Heart left ventricle (tissue), 16 donors: ENCODE measurements around the gene DDO. TPM values are rescaled to one million over a fixed set of nuclear protein-coding genes. Genes with fewer than 3 reads are reported as not detected.

Source experiments
- ATAC-seq, 4 donors: fragments of 200-7000 bp; cut with Tn5 transposase; one replicate each; pipeline ENCODE4 v1.9.1; 2020 to 2022; ENCODE audit warnings: moderate library complexity in 4 of 4, mild to moderate bottlenecking in 3 of 4, moderate number of reproducible peaks in 1 of 4
- DNase-seq, 5 donors: peaks; one replicate each; pipeline ENCODE4 v3.0.0-alpha.2; 2020
- H3K27ac ChIP-seq, 12 donors: fragments of 200-600 bp; sonication (generic) in 4 of 12; one replicate each; pipeline versions ENCODE4 v1.5.0 to v1.8.0; 2016 to 2022; ENCODE audit warnings: mild to moderate bottlenecking in 2 of 12
- H3K27me3 ChIP-seq, 9 donors: fragments of 200-600 bp; sonication (generic) in 2 of 9; one replicate each; pipeline versions ENCODE4 v1.5.1 to v1.8.0; 2016 to 2022; ENCODE audit warnings: mild to moderate bottlenecking in 3 of 9
- H3K36me3 ChIP-seq, 9 donors: fragments of 200-600 bp; sonication (generic) in 2 of 9; one replicate each; pipeline versions ENCODE4 v1.5.0 to v1.8.0; 2018 to 2022; ENCODE audit warnings: mild to moderate bottlenecking in 2 of 9
- H3K4me1 ChIP-seq, 12 donors: fragments of 200-600 bp; sonication (generic) in 4 of 12; one replicate each; pipeline versions ENCODE4 v1.5.0 to v1.8.0; 2016 to 2022; ENCODE audit warnings: mild to moderate bottlenecking in 3 of 12
- H3K4me3 ChIP-seq, 12 donors: fragments of 200-600 bp; sonication (generic) in 4 of 12; one replicate each; pipeline versions ENCODE4 v1.5.0 to v1.8.0; 2017 to 2022; ENCODE audit warnings: mild to moderate bottlenecking in 9 of 12, moderate library complexity in 4 of 12
- H3K9me3 ChIP-seq, 12 donors: fragments of 200-600 bp; sonication (generic) in 4 of 12; one replicate each; pipeline versions ENCODE4 v1.5.0 to v1.8.0; 2016 to 2022; ENCODE audit warnings: mild to moderate bottlenecking in 1 of 12
- POLR2A ChIP-seq, 2 donors: fragments of 450-650 bp; IDR thresholded peaks; one replicate each; pipeline ENCODE4 v1.6.1; 2017; ENCODE audit warnings: antibody characterized with exemption in 2 of 2, mild to moderate bottlenecking in 2 of 2, moderate library complexity in 2 of 2
- WGBS, 4 donors: extraction: QIAGEN DNeasy Blood & Tissue Kit in 2 of 4; methylation state at CpG; one replicate each; pipeline versions ENCODE4 v1.1.5 to v1.1.7; 2013 to 2018; 5-methylcytosine and 5-hydroxymethylcytosine counted together
- intact Hi-C, 10 donors: fragments of 100-400 bp; cut with DNase I; formaldehyde crosslinking; loops; one replicate each; pipeline versions ENCODE4 v1.11.1 to v1.14.2; 2022
- polyA plus RNA-seq, 2 donors: library from polyadenylated mRNA; stranded (reverse); fragments of 200-250 nt; gene quantifications; one replicate each; pipeline ENCODE4 v1.2.3, GENCODE V29; 2013
- total RNA-seq, 9 donors: library from RNA; depleted of rRNA in 2 of 9; stranded (reverse); fragments of >200 nt in 2 of 9; fragmentation: NEBNext Ultra II Directional in 3 of 9; extraction: Animal tissue kit (Norgen Biotek cat#: 25700) in 3 of 9; gene quantifications; one replicate each; pipeline versions ENCODE4 v1.1.0 to v1.2.4, GENCODE V29; 2016 to 2023
- TF ChIP-seq, protein P1 (sequence below), 12 donors: fragments of 200-600 bp; sonication (generic) in 4 of 12; IDR thresholded peaks; one replicate each; pipeline versions ENCODE4 v1.5.0 to v1.8.0; 2018 to 2022; ENCODE audit warnings: antibody characterized with exemption in 12 of 12, mild to moderate bottlenecking in 5 of 12
- donor health status: ischemic (EF 13 %, LVEDD 7.1; RV severe dilation, severe dysfunction).
- donor health status: healthy with polysubstance abuse.
- donor health status: DM: no; HTN: yes; CAD: no.
- donor health status: DM: no; HTN: no; CAD: no.
- donor health status: ischemic (EF 25% LVEDD 6.9; RV normal size, moderate dysfunction).
- donor health status: ischemic (EF 25% LVEDD 5.7; RV mildly dilated, moderate dysfunction).
- donor health status: healthy.
- donor health status: DM: yes; HTN: yes; CAD: no.
- donor health status: ischemic (EF 35%, LVEDD 5.7; RV mildly dilated, moderate dysfunction).
- donor health status: nonischemic (EF 11% LVEDD 7.7; RV severe dilation, severe dysfunction).
- donor health status: DM: yes; HTN: yes; CAD: no.
- donor health status: PGD.
- donor health status: ischemic (EF 29% LVEDD 5.4; RV normal size, mild dysfunction).
- donor health status: nonischemic (EF 23%, LVEDD 6.1; RV moderate dilation, normal function).

The DDO gene
- total and polyA plus RNA-seq, 11 donors, result 10.9 to 32.3 (median 19.9) TPM

- WGBS, 4 donors, result 59 to 74% (median 67%) methylated on average over 8 of the region's 8 CpGs
- no peak overlapping the region for H3K27ac ChIP-seq
- intact Hi-C loops, result no loop called here
- peaks cover 0 to 5% (median 0%) of the 10 kb centered on the region in 12 donors for H3K4me1 ChIP-seq
- H3K9me3 ChIP-seq, result no peaks in the 10 kb centered on the region
- TF ChIP-seq POLR2A (IDR thresholded peaks at IDR 0.05), result no peak
- TF ChIP-seq, protein P1, sequence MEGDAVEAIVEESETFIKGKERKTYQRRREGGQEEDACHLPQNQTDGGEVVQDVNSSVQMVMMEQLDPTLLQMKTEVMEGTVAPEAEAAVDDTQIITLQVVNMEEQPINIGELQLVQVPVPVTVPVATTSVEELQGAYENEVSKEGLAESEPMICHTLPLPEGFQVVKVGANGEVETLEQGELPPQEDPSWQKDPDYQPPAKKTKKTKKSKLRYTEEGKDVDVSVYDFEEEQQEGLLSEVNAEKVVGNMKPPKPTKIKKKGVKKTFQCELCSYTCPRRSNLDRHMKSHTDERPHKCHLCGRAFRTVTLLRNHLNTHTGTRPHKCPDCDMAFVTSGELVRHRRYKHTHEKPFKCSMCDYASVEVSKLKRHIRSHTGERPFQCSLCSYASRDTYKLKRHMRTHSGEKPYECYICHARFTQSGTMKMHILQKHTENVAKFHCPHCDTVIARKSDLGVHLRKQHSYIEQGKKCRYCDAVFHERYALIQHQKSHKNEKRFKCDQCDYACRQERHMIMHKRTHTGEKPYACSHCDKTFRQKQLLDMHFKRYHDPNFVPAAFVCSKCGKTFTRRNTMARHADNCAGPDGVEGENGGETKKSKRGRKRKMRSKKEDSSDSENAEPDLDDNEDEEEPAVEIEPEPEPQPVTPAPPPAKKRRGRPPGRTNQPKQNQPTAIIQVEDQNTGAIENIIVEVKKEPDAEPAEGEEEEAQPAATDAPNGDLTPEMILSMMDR (IDR thresholded peaks at IDR 0.05), result no peak
- no peak for ATAC-seq
- no peak overlapping the region for H3K4me3 ChIP-seq
- no peak for DNase-seq
- H3K36me3 ChIP-seq, result peaks cover 0 to 26% (median 4%) of the 10 kb centered on the region in 9 donors
- no peaks in the 10 kb centered on the region for H3K27me3 ChIP-seq
Observed at GRCh38 chr6:110404607-110405006, 10.8 kb downstream of the DDO start.

DNA sequence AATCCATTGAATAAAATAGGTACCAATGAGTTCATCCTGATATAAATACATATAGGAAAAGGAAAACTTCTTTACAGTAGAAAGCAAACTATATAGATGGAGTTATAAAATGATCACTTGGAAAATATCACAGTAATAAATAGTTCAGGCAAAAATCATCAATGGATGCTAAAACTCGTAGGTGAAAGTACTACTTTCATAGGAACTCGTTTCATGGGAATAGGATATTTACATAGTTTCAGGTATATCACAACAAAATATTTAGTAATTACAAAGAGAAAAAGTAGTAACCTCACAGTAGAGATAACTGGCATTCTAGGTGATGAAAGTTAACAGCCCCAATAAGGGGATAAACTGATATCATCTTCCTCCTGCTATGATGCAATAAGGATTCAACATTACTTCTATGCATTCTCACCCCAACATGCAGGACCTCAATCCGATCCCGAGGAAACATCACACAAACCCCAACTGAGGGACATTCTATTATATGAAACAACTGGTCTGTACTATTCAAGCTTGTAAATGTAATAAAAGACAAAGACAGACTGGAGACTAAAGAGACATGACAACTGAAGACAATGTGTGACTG is 13.7 kb downstream of the DDO start:
- DNase-seq (no peak), ATAC-seq (no peak)
- TF ChIP-seq, protein P1 (IDR thresholded peaks at IDR 0.05), result no peak
- Histone ChIP-seq H3K9me3 (no peaks in the 10 kb centered on the region), H3K4me3 (no peak overlapping the region), H3K27me3 (no peaks in the 10 kb centered on the region), H3K4me1 (peaks cover 0 to 13% (median 3%) of the 10 kb centered on the region in 12 donors), H3K27ac (no peak overlapping the region), H3K36me3 (peaks cover 0 to 14% (median 4%) of the 10 kb centered on the region in 9 donors)
- intact Hi-C loops, result no loop called here
- 84 to 91% (median 87%) methylated on average over 4 of the region's 4 CpGs for WGBS, 4 donors

GRCh38 chr6:110400208-110400607 is 15.2 kb downstream of the DDO start:
- ATAC-seq (peak in 1 of 4 donors; percentile 19), DNase-seq (no peak)
- Histone ChIP-seq H3K4me1 (peaks cover 0 to 13% (median 4%) of the 10 kb centered on the region in 12 donors), H3K27me3 (no peaks in the 10 kb centered on the region), H3K36me3 (peaks cover 0 to 11% (median 4%) of the 10 kb centered on the region in 9 donors), H3K27ac (peak overlapping the region in 1 of 12 donors; percentile 14), H3K4me3 (peak overlapping the region in 11 of 12 donors; percentile 26 to 61 (median 48)), H3K9me3 (no peaks in the 10 kb centered on the region)
- intact Hi-C loops, result no loop called here
- TF ChIP-seq, protein P1 (IDR thresholded peaks at IDR 0.05), result no peak
- no peak for TF ChIP-seq POLR2A (IDR thresholded peaks at IDR 0.05)
- 39 to 71% (median 54%) methylated on average over 7 to 18 of the region's 18 CpGs for WGBS, 4 donors

GRCh38 chr6:110399219-110400071 is 15.9 kb downstream of the DDO start:
- no peaks in the 10 kb centered on the region for H3K9me3 ChIP-seq
- H3K27ac ChIP-seq, result peak overlapping the region in 2 of 12 donors; percentile 14 to 22

More at GRCh38 chr6:110399219-110400071, 15.9 kb downstream of the DDO start:
- WGBS, 4 donors, result 19 to 63% (median 48%) methylated on average over 26 to 43 of the region's 43 CpGs
- ATAC-seq, result peak in 3 of 4 donors; percentile 45 to 69 (median 45)
- DNase-seq, result peak in 1 of 5 donors; percentile 33
- H3K4me3 ChIP-seq, result peak overlapping the region in 11 of 12 donors; percentile 26 to 61 (median 48)
- peaks cover 0 to 7% (median 3%) of the 10 kb centered on the region in 9 donors for H3K36me3 ChIP-seq
- no peak for TF ChIP-seq POLR2A (IDR thresholded peaks at IDR 0.05)
- TF ChIP-seq, protein P1 (IDR thresholded peaks at IDR 0.05), result peak in 1 of 12 donors; percentile 7
- intact Hi-C loops, result loop anchor here in 6 of 10 donors (10.0 kb wide), 4 partner anchors 345 to 875 kb away; no protein-coding TSS in a partner anchor
- peaks cover 0 to 20% (median 7%) of the 10 kb centered on the region in 12 donors for H3K4me1 ChIP-seq
- H3K27me3 ChIP-seq, result no peaks in the 10 kb centered on the region
